MM.1S (cell line): ENCODE results near the gene ADH1B.

Experiments used
- DNase-seq: peaks from one replicate; pipeline ENCODE4 v3.0.0-alpha.2; 2015
- H2AFZ ChIP-seq: fragments of 300-600 bp; sonication (generic); 2 replicates; pipeline ENCODE4 v1.6.0; 2016; ENCODE audit warnings: antibody characterized with exemption, low read length
- H3F3A ChIP-seq: fragments of 300-600 bp; sonication (generic); 2 replicates; pipeline ENCODE4 v1.6.1; 2016; ENCODE audit warnings: mild to moderate bottlenecking, antibody characterized with exemption, low read length, moderate library complexity, mixed read lengths; ENCODE audit not compliant: insufficient read depth
- H3K27ac ChIP-seq: fragments of 300-600 bp; sonication (generic); 2 replicates; pipeline ENCODE4 v1.5.1; 2016; ENCODE audit warnings: mild to moderate bottlenecking, low read length
- H3K27me3 ChIP-seq: fragments of 300-600 bp; sonication (generic); replicated peaks from 2 replicates; pipeline ENCODE4 v1.6.0; 2016; ENCODE audit warnings: low read length; ENCODE audit not compliant: insufficient read depth
- H3K36me3 ChIP-seq: fragments of 300-600 bp; sonication (generic); replicated peaks from 2 replicates; pipeline ENCODE4 v1.6.1; 2016; ENCODE audit warnings: mild to moderate bottlenecking, low read length, mixed read lengths; ENCODE audit not compliant: insufficient read depth
- H3K4me1 ChIP-seq: fragments of 300-600 bp; sonication (generic); 2 replicates; pipeline ENCODE4 v1.6.1; 2016; ENCODE audit warnings: low read length, mixed read lengths
- H3K4me2 ChIP-seq: fragments of 300-600 bp; sonication (generic); 2 replicates; pipeline ENCODE4 v1.6.0; 2016; ENCODE audit warnings: low read depth, low read length
- H3K4me3 ChIP-seq: fragments of 300-600 bp; sonication (generic); 2 replicates; pipeline ENCODE4 v1.5.1; 2016; ENCODE audit warnings: low read length, mixed read lengths
- H3K79me2 ChIP-seq: fragments of 300-600 bp; sonication (generic); 2 replicates; pipeline ENCODE4 v1.6.1; 2016; ENCODE audit warnings: mixed run types, low read length, mixed read lengths
- H3K9ac ChIP-seq: fragments of 300-600 bp; sonication (generic); 2 replicates; pipeline ENCODE4 v1.6.1; 2016; ENCODE audit warnings: low read length, mixed read lengths
- H3K9me2 ChIP-seq: fragments of 300-600 bp; sonication (generic); replicated peaks from 2 replicates; pipeline ENCODE4 v1.6.1; 2016; ENCODE audit warnings: mild to moderate bottlenecking, low read length, mixed read lengths; ENCODE audit not compliant: insufficient read depth
- H3K9me3 ChIP-seq: fragments of 300-600 bp; sonication (generic); replicated peaks from 2 replicates; pipeline ENCODE4 v1.6.1; 2016; ENCODE audit warnings: mild to moderate bottlenecking, low read length, mixed read lengths; ENCODE audit not compliant: insufficient read depth
- H4K20me1 ChIP-seq: fragments of 300-600 bp; sonication (generic); 2 replicates; pipeline ENCODE4 v1.6.1; 2016; ENCODE audit warnings: mild to moderate bottlenecking, low read length, moderate library complexity, mixed read lengths; ENCODE audit not compliant: insufficient read depth
- EZH2 ChIP-seq: fragments of 300-600 bp; sonication (generic); optimal IDR thresholded peaks from 2 replicates; pipeline ENCODE3; 2017; ENCODE audit warnings: low read depth, mild to moderate bottlenecking, antibody characterized with exemption, low read length, mixed read lengths
- EZH2phosphoT487 ChIP-seq: fragments of 300-600 bp; sonication (generic); IDR thresholded peaks from 2 replicates; pipeline ENCODE4 v1.6.1; 2018; ENCODE audit warnings: antibody characterized with exemption, low read length
- TF ChIP-seq, protein P1 (sequence below): fragments of 300-600 bp; sonication (generic); IDR thresholded peaks from 2 replicates; pipeline ENCODE4 v1.5.1; 2016; ENCODE audit warnings: antibody characterized with exemption, low read length, mixed read lengths

Gene ADH1B

GRCh38 chr4:99275885-99276284, 45.3 kb downstream of the ADH1B start:
- no peaks in the 10 kb centered on the region for H3K9me3 ChIP-seq
- H3K4me3 ChIP-seq = no peak overlapping the region
- no peaks in the 10 kb centered on the region for H3K9me2 ChIP-seq
- H3F3A ChIP-seq = no peaks in the 10 kb centered on the region
- no peaks in the 10 kb centered on the region for H4K20me1 ChIP-seq
- no peak overlapping the region for H2AFZ ChIP-seq
- H3K4me2 ChIP-seq = no peak overlapping the region
- H3K9ac ChIP-seq = no peak overlapping the region
- TF ChIP-seq EZH2phosphoT487 = no peak
- TF ChIP-seq, protein P1, sequence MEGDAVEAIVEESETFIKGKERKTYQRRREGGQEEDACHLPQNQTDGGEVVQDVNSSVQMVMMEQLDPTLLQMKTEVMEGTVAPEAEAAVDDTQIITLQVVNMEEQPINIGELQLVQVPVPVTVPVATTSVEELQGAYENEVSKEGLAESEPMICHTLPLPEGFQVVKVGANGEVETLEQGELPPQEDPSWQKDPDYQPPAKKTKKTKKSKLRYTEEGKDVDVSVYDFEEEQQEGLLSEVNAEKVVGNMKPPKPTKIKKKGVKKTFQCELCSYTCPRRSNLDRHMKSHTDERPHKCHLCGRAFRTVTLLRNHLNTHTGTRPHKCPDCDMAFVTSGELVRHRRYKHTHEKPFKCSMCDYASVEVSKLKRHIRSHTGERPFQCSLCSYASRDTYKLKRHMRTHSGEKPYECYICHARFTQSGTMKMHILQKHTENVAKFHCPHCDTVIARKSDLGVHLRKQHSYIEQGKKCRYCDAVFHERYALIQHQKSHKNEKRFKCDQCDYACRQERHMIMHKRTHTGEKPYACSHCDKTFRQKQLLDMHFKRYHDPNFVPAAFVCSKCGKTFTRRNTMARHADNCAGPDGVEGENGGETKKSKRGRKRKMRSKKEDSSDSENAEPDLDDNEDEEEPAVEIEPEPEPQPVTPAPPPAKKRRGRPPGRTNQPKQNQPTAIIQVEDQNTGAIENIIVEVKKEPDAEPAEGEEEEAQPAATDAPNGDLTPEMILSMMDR = no peak
- TF ChIP-seq EZH2 = no peak
- DNase-seq = no peak
- no peaks in the 10 kb centered on the region for H3K79me2 ChIP-seq
- no peak overlapping the region for H3K27ac ChIP-seq
- no peaks in the 10 kb centered on the region for H3K36me3 ChIP-seq
- no peaks in the 10 kb centered on the region for H3K27me3 ChIP-seq
- H3K4me1 ChIP-seq = no peaks in the 10 kb centered on the region

DNA sequence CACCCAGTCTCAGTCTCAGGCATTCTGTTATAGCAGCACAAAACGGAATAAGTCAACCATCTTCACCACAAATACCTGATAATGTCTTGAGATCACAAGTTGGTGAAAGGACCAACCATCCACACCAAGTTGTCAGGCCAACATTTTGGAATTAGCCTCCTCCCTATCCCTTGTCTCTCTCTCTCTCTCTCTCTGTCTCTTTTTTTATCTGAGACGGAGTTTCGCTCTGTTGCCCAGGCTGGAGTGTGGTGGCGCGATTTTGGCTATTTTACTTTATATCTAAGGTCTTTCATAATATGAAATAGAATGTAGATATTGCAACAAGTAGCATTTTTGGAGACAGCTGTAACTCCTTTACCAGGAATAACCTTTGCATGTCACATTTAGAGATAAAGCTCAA, 46.2 kb downstream of the ADH1B start:
- no peaks in the 10 kb centered on the region for H3K79me2 ChIP-seq
- H3K27ac ChIP-seq = no peak overlapping the region
- H4K20me1 ChIP-seq = no peaks in the 10 kb centered on the region
- no peak overlapping the region for H3K4me2 ChIP-seq
- DNase-seq = no peak
- H3K4me1 ChIP-seq = no peaks in the 10 kb centered on the region
- no peak overlapping the region for H3K4me3 ChIP-seq
- H2AFZ ChIP-seq = no peak overlapping the region
- TF ChIP-seq EZH2phosphoT487 (no peak), EZH2 (no peak)
- TF ChIP-seq, protein P1 = no peak
- no peak overlapping the region for H3K9ac ChIP-seq
- no peaks in the 10 kb centered on the region for H3K9me2 ChIP-seq
- no peaks in the 10 kb centered on the region for H3K27me3 ChIP-seq
- no peaks in the 10 kb centered on the region for H3F3A ChIP-seq
- no peaks in the 10 kb centered on the region for H3K36me3 ChIP-seq
- H3K9me3 ChIP-seq = no peaks in the 10 kb centered on the region

DNA sequence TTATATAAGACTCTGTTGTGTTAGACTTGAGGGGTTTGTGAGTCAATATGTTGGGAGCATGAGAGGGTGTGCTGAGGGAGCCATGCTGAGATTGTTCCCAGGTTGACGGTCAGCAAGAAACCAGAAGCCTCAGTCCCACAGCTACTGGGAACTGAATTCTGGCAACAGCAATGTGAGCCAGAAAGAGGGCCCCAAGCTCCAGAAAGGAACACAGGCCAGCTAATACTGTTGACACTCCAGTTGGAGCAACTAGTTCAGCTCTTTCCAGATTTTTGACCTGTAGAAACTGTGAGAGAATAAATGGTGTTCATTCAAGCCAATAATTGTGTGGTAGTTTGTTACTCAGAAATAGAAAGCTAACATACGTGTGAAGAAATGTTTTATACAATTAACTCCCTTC, 47.5 kb downstream of the ADH1B start:
- H3K4me1 ChIP-seq = no peaks in the 10 kb centered on the region
- H3F3A ChIP-seq = no peaks in the 10 kb centered on the region
- no peaks in the 10 kb centered on the region for H3K79me2 ChIP-seq
- DNase-seq = no peak
- no peaks in the 10 kb centered on the region for H3K9me3 ChIP-seq
- H2AFZ ChIP-seq = no peak overlapping the region
- TF ChIP-seq EZH2phosphoT487 (no peak), EZH2 (no peak)
- TF ChIP-seq, protein P1 = no peak
- H3K36me3 ChIP-seq = no peaks in the 10 kb centered on the region
- no peak overlapping the region for H3K9ac ChIP-seq
- no peaks in the 10 kb centered on the region for H3K9me2 ChIP-seq
- no peak overlapping the region for H3K4me3 ChIP-seq
- H4K20me1 ChIP-seq = no peaks in the 10 kb centered on the region
- no peak overlapping the region for H3K27ac ChIP-seq
- no peaks in the 10 kb centered on the region for H3K27me3 ChIP-seq
- H3K4me2 ChIP-seq = no peak overlapping the region

- H3K79me2 ChIP-seq = no peaks in the 10 kb centered on the region
- H3K9me2 ChIP-seq = no peaks in the 10 kb centered on the region
- H3K9me3 ChIP-seq = no peaks in the 10 kb centered on the region
- H2AFZ ChIP-seq = no peak overlapping the region
- no peaks in the 10 kb centered on the region for H3K27me3 ChIP-seq
- no peaks in the 10 kb centered on the region for H3F3A ChIP-seq
- H3K36me3 ChIP-seq = no peaks in the 10 kb centered on the region
- no peak overlapping the region for H3K4me3 ChIP-seq
- TF ChIP-seq, protein P1 = no peak
- no peak for TF ChIP-seq EZH2
- TF ChIP-seq EZH2phosphoT487 = no peak
- no peak for DNase-seq
- no peak overlapping the region for H3K27ac ChIP-seq
- H4K20me1 ChIP-seq = no peaks in the 10 kb centered on the region
- H3K4me1 ChIP-seq = no peaks in the 10 kb centered on the region
- no peak overlapping the region for H3K4me2 ChIP-seq
- no peak overlapping the region for H3K9ac ChIP-seq
These were observed 56.3 kb downstream of the ADH1B start for GRCh38 chr4:99264927-99265326.
